GM10248 (cell line): ENCODE results near the gene USP53.
"Not testable (repeated sequence)": the region's sequence is repeated elsewhere in the genome, so short reads cannot be mapped to it uniquely, and the experiment has no call there.

Source experiments
- CTCF ChIA-PET: fragments of 300-600 bp; sonication (Branson Sonifier 250); formaldehyde crosslinking; extraction: SDS; loops from one replicate; lab custom pipeline; 2021; ENCODE audit warnings: antibody characterized with exemption; lab: Yijun Ruan, JAX
- POLR2A ChIA-PET: fragments of 350-650 bp; sonication (Branson Sonifier 250); formaldehyde crosslinking; extraction: SDS; loops from one replicate; lab custom pipeline; 2020; ENCODE audit warnings: antibody characterized with exemption; lab: Yijun Ruan, JAX
- DNase-seq: peaks from one replicate; pipeline ENCODE4 v3.0.0; 2012; ENCODE audit errors: extremely low spot score
- TF ChIP-seq, protein P1 (sequence below): IDR thresholded peaks from 2 replicates; pipeline ENCODE4 v1.5.1; 2012; ENCODE audit warnings: mild to moderate bottlenecking, low read depth; ENCODE audit errors: extremely low read depth, missing control alignments, control extremely low read depth

USP53 gene

DNA sequence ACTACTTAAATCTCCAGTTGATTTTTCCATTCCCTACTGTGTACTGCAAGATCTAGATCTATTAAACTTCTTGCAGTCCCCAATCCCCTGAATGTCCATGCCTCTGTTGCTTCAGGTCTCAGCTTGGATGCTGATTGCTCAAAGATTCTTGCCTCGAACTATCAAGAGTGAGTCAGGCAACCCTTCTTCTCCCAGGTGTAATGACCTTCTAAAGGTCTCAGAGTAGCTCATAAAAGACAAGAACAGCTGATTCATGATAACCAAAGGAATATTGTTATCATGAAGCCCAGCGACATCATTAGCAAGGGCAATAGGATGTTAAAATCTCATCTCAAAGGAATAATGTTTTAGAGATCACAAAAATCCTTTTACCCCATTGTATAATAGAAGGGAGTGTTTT is 116.2 kb downstream of the USP53 start:
- no peak for DNase-seq
- POLR2A ChIA-PET = no interaction called here
- CTCF ChIA-PET = interaction anchor here (1.7 kb wide), 1 partner anchor 10 kb away, joined by 4 read pairs; no protein-coding TSS in a partner anchor
- TF ChIP-seq, protein P1, sequence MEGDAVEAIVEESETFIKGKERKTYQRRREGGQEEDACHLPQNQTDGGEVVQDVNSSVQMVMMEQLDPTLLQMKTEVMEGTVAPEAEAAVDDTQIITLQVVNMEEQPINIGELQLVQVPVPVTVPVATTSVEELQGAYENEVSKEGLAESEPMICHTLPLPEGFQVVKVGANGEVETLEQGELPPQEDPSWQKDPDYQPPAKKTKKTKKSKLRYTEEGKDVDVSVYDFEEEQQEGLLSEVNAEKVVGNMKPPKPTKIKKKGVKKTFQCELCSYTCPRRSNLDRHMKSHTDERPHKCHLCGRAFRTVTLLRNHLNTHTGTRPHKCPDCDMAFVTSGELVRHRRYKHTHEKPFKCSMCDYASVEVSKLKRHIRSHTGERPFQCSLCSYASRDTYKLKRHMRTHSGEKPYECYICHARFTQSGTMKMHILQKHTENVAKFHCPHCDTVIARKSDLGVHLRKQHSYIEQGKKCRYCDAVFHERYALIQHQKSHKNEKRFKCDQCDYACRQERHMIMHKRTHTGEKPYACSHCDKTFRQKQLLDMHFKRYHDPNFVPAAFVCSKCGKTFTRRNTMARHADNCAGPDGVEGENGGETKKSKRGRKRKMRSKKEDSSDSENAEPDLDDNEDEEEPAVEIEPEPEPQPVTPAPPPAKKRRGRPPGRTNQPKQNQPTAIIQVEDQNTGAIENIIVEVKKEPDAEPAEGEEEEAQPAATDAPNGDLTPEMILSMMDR = no peak

DNA sequence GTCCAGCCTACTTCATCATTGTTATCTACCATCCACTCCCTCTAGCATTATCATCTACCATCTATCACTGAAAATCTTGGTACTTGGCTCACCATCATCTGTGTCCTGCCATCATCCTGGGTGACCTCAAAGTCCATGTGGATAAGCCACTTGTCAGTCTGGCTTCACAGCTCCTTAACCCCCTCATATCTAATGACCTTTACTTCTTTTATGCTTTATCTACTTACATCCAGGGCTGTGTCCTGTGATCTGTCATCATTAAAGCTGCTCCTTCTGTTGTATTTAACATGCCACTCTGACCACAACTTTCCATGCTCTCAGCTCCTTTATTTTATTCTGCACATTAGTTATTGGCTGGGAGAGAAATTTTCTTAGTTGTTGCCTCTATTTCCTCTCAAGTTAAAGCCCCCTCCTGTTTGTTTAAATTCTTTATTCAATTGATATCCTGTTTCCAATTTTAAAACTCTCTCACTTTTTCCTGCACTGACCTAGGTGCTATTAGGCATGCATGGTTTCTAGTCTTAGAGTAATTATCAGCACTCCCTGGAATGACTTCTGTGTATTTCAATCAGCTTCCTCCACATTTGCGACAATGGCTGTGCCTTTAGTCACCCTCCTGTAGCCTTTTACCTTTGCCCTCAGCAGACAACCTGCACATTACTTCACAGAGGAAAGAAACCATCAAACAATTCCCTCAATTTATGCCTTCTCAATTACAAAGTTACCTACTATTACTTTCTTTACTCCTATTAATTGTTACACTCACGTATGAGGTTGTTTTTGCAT is 117.5 kb downstream of the USP53 start:
- ChIA-PET POLR2A (no interaction called here), CTCF (interaction anchor here (1.3 kb wide), 1 partner anchor 11 kb away, joined by 3 read pairs; no protein-coding TSS in a partner anchor)
- TF ChIP-seq, protein P1 = no peak
- no peak for DNase-seq

DNA sequence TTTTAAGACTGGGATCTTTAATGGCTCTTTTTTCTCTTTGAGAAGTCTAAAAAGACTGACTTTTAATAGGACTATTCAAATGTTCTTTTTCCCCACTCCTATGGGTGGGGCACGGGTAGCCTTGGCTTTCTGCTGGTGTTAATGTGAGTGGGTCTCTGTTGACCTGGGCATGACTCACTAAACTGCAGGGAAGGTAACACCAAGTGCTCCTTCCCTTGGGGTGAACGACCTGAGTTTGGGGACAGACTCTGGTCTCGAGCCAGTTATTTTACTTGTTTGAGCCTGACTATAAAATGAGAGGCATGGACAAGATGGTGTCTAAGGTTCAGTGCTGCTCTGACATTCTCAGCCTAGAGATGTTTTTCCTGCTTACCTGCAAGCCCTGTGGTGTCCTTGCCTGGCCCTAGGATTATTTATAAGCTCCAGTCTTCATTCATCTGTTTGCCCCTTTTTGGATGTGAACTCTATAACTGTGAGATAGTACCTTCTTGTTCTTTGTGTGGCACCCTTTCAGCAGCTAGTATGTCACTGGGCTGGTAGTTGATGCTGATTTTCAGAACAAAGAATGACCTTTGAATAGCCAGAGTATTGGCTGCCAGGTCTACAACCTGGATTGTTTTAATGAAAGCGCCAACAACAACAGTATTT is 123.9 kb downstream of the USP53 start:
- DNase-seq, CTCF ChIA-PET, POLR2A ChIA-PET: not testable (repeated sequence)

DNA sequence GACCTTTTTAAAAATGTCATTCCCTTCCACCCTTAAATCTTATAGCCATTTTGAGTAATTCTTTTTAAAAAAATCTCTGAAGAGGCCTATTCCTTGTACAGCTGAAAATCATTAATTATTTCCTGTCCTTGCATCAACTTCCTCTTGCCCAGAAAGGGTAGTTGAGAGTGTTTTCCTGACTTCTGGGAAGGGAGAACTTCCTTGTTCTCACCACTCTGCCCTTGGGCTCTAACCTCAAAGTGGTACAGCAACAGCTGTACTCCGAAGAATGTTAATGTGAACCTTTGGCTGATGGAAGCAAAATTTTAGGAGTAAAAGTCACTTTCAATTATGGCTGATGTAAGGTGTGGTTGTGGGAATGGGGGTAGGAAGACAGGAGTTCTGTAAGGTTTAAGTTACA is 124.5 kb downstream of the USP53 start:
- ChIA-PET CTCF (no interaction called here), POLR2A (no interaction called here)
- no peak for DNase-seq
- TF ChIP-seq, protein P1 = no peak

DNA sequence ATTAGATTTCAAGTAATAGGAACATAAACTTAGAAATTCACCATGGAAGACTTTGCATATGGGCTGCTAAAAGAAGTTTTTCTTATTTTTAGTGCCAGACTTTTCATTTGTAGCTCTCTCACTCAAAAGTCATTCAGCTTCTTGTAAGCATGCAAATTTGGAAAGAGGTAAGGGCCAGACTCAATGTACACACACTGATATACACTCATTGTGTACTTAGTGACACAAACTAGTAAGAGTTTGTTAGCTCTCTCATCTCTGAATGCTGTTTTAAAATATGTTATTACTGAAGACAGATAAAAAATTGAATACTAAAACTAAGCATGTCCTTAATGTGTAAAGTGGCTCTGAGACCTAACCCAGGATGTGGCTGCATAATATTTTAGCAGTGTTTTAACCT is 127.4 kb downstream of the USP53 start:
- POLR2A ChIA-PET, CTCF ChIA-PET: not testable (repeated sequence)

DNA sequence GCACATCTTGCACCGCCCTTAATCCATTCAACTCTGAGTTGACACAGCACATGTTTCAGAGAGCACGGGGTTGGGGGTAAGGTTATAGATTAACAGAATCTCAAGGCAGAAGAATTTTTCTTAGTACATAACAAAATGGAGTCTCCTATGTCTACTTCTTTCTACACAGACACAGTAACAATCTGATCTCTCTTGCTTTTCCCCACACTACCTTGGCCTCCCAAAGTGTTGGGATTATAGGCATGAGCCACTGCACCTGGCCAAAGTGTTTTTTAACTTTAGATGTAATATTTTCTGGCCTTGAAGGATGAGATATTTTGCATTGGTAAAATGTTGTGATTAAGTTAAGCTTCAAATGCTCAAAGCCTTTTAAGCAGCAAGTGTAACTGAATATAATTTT is 130.8 kb downstream of the USP53 start:
- DNase-seq, CTCF ChIA-PET, POLR2A ChIA-PET: not testable (repeated sequence)

More for the DNA sequence above, 127.4 kb downstream of the USP53 start:
- DNase-seq = not testable (repeated sequence)
